ENCODE data around the gene FAAP100.

- TF ChIP-seq POLR2A (IDR thresholded peaks at IDR 0.05) (no peak), CTCF (IDR thresholded peaks at IDR 0.05) (no peak)
Observed at GRCh38 chr17:81556175-81556691, 4.1 kb upstream of the FAAP100 start.

Data from ovary (tissue), 3 donors.